Measurements from ENCODE around the gene ZFAND2B. TPM values are rescaled to one million over a fixed set of nuclear protein-coding genes. Genes with fewer than 3 reads are reported as not detected.
A peak's percentile ranks its signal among the peaks of the same experiment; 100 is the strongest.

Gene ZFAND2B
- total and polyA plus RNA-seq, 12 donors: 24.7 to 156 (median 34.9) TPM

DNA sequence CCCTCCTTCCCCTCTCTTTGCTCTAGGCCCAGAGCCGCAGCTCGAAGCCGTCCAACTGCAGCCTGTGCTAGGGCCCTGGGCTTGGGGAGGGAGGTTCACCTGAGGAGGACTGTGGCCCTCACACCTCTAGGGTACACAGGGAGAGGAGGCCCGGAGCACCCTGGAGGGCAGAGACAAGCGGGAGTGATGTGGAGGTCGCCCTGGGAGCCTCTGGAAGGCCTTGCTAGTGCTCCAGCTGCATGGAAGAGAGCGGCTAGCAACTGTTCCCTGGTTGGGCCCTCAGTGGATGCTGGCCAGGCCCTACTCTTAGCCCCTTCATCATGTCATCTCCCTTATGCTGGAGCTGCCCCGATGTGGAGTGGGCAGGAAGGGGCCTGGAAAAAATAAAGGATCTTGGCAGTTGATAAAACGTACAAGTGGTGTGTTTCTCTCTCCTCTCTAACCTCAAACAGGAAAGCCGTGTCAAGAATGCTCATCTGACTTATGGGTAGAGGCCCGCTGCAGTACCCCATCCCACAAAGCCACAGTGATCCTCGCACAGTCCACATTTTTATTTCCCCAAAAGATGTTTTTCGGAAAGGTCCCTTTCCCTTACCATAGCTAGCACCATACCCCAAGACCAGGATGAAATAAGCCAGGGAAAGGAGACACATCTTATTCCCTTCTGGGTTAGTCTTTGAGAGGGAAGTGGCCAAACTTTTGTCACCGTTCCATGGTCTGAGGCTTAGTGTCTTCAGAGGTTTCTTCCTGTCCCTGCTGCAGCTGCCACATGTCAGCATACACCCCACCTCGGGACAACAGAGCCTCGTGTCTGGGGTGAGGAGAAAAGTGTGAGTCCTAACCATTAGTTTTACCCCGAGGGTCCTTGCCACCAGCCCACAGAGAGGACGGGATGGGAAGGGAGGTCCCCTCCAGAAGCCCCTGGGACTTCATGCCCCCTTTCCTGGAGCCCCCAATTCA is 2.9 kb downstream of the ZFAND2B start:
- no peak for TF ChIP-seq CTCF (IDR thresholded peaks at IDR 0.05)
- no peak for TF ChIP-seq POLR2A (IDR thresholded peaks at IDR 0.05)
- no peak overlapping the region for H3K27ac ChIP-seq
- intact Hi-C loops (cut with DNase I): loop anchor here (5.0 to 10.0 kb wide), 2 partner anchors 37 to 45 kb away; partner anchors contain the start of genes NHEJ1 (in 1 of the 2) and SLC23A3 (in 1 of the 2)
- H3K9me3 ChIP-seq (replicated peaks in 1 of 3): no peaks in the 10 kb centered on the region
- no peak overlapping the region for H3K4me3 ChIP-seq
- DNase-seq: peak in 1 of 7 donors; percentile 18
- 78 to 83% (median 82%) methylated on average over 17 to 18 of the region's 18 CpGs for WGBS, 4 donors
- H3K4me1 ChIP-seq (replicated peaks in 1 of 2): peaks cover 7 to 14% of the 10 kb centered on the region in 2 donors
- H3K36me3 ChIP-seq (replicated peaks in 1 of 2): peaks cover 0 to 56% of the 10 kb centered on the region in 2 donors
- no peaks in the 10 kb centered on the region for H3K27me3 ChIP-seq

GRCh38 chr2:219210196-219210885 is 3.8 kb downstream of the ZFAND2B start:
- 93 to 94% (median 93%) methylated on average over 21 to 24 of the region's 24 CpGs for WGBS, 4 donors
- TF ChIP-seq POLR2A (IDR thresholded peaks at IDR 0.05) (no peak), CTCF (IDR thresholded peaks at IDR 0.05) (no peak)
- Histone ChIP-seq H3K27me3 (no peaks in the 10 kb centered on the region), H3K9me3 (replicated peaks in 1 of 3) (no peaks in the 10 kb centered on the region), H3K27ac (no peak overlapping the region), H3K36me3 (replicated peaks in 1 of 2) (peaks cover 0 to 64% of the 10 kb centered on the region in 2 donors), H3K4me3 (no peak overlapping the region), H3K4me1 (replicated peaks in 1 of 2) (peaks cover 7 to 14% of the 10 kb centered on the region in 2 donors)
- DNase-seq: peak in 1 of 7 donors; percentile 18
- intact Hi-C loops (cut with DNase I): loop anchor here (5.0 to 10.0 kb wide), 2 partner anchors 38 to 46 kb away; partner anchors contain the start of genes NHEJ1 (in 1 of the 2) and SLC23A3 (in 1 of the 2)

DNA sequence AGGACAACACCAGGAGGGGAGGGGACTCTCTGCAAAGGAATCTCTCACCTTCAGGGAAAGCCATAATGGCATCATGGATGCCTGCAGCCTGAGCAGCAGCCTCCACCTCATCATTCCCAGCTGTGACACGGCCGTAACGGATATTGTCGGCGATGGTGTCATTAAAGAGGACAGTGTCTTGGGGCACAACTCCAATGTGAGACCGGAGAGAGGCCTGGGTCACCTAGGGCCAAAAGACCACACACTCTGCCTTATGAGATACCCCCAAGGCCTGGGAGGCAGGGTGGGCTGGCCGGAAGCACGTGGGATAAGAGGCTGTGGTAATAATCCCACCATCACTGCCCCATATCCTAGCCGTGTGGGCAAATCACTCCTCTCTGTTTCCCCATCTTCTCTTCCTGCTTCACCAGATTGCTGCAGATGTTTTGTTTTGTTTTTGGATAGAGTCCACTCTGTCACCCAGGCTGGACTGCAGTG is 4.3 kb downstream of the ZFAND2B start:
- intact Hi-C loops (cut with DNase I): loop anchor here (5.0 to 10.0 kb wide), 2 partner anchors 39 to 46 kb away; partner anchors contain the start of genes NHEJ1 (in 1 of the 2) and SLC23A3 (in 1 of the 2)
- DNase-seq: peak in 1 of 7 donors; percentile 26
- Histone ChIP-seq H3K4me3 (no peak overlapping the region), H3K4me1 (replicated peaks in 1 of 2) (peaks cover 7 to 14% of the 10 kb centered on the region in 2 donors), H3K27me3 (no peaks in the 10 kb centered on the region), H3K27ac (no peak overlapping the region), H3K9me3 (replicated peaks in 1 of 3) (no peaks in the 10 kb centered on the region), H3K36me3 (replicated peaks in 1 of 2) (peaks cover 0 to 64% of the 10 kb centered on the region in 2 donors)
- 83 to 90% (median 87%) methylated on average over 9 of the region's 9 CpGs for WGBS, 4 donors
- no peak for TF ChIP-seq POLR2A (IDR thresholded peaks at IDR 0.05)
- TF ChIP-seq CTCF (IDR thresholded peaks at IDR 0.05): no peak
